ENCODE measurements around the gene CRMP1. TPM values are rescaled to one million over a fixed set of nuclear protein-coding genes. Genes with fewer than 3 reads are reported as not detected.

Gene CRMP1
- total RNA-seq, 2 donors from 2014 or later, result 1.3 to 1.6 TPM

- no peak for ATAC-seq
- no peak for DNase-seq
- no peaks in the 10 kb centered on the region for H3K9me3 ChIP-seq
- H3K4me3 ChIP-seq, result no peak overlapping the region
- intact Hi-C loops (cut with DNase I), result loop anchor here (10.0 kb wide), 1 partner anchor 761 kb away; the partner anchor contains the start of gene STK32B
- H3K36me3 ChIP-seq (replicated peaks in 1 of 2; ENCODE audit: insufficient read depth in 1 of 2, low read depth in 2 of 2), result no peaks in the 10 kb centered on the region
- TF ChIP-seq POLR2A (IDR thresholded peaks at IDR 0.05), result no peak
- TF ChIP-seq, protein P1, sequence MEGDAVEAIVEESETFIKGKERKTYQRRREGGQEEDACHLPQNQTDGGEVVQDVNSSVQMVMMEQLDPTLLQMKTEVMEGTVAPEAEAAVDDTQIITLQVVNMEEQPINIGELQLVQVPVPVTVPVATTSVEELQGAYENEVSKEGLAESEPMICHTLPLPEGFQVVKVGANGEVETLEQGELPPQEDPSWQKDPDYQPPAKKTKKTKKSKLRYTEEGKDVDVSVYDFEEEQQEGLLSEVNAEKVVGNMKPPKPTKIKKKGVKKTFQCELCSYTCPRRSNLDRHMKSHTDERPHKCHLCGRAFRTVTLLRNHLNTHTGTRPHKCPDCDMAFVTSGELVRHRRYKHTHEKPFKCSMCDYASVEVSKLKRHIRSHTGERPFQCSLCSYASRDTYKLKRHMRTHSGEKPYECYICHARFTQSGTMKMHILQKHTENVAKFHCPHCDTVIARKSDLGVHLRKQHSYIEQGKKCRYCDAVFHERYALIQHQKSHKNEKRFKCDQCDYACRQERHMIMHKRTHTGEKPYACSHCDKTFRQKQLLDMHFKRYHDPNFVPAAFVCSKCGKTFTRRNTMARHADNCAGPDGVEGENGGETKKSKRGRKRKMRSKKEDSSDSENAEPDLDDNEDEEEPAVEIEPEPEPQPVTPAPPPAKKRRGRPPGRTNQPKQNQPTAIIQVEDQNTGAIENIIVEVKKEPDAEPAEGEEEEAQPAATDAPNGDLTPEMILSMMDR (IDR thresholded peaks at IDR 0.05), result no peak
- WGBS, 2 donors, result 86% methylated on average over 8 of the region's 8 CpGs; no CpG with 5 or more reads in 1 of the 2 donors
- H3K27me3 ChIP-seq, result no peaks in the 10 kb centered on the region
- H3K27ac ChIP-seq, result no peak overlapping the region
- no peaks in the 10 kb centered on the region for H3K4me1 ChIP-seq
These were observed 76.8 kb downstream of the CRMP1 start for GRCh38 chr4:5816101-5816500.

DNA sequence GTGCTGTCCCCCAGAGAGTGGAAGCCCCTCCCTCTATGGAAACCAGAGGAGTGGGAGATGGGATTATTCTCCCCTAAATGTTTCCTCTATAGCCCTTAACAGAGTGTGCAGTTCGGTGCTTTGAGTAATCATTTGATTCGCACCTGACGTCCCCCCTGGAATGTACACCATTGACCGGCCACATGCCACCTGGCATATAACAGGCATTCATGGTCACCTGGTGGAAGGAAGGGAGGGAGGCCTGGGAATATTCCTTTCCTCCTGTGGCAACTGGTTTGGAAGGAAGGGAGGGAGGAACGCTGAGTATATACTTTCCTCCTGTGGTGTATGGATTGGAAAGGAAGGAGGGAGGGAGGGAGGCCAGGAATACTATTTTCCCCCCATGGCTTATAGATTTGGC lies 77.2 kb downstream of the CRMP1 start:
- DNase-seq (no peak), ATAC-seq (no peak)
- no peaks in the 10 kb centered on the region for H3K9me3 ChIP-seq
- no peaks in the 10 kb centered on the region for H3K36me3 ChIP-seq (replicated peaks in 1 of 2; ENCODE audit: insufficient read depth in 1 of 2, low read depth in 2 of 2)
- WGBS, 2 donors, result 83 to 86% methylated on average over 5 of the region's 5 CpGs
- intact Hi-C loops (cut with DNase I), result loop anchor here (10.0 kb wide), 1 partner anchor 761 kb away; the partner anchor contains the start of gene STK32B
- no peaks in the 10 kb centered on the region for H3K4me1 ChIP-seq
- TF ChIP-seq, protein P1 (IDR thresholded peaks at IDR 0.05), result no peak
- no peak for TF ChIP-seq POLR2A (IDR thresholded peaks at IDR 0.05)
- H3K27ac ChIP-seq, result no peak overlapping the region
- H3K27me3 ChIP-seq, result no peaks in the 10 kb centered on the region
- H3K4me3 ChIP-seq, result no peak overlapping the region

DNA sequence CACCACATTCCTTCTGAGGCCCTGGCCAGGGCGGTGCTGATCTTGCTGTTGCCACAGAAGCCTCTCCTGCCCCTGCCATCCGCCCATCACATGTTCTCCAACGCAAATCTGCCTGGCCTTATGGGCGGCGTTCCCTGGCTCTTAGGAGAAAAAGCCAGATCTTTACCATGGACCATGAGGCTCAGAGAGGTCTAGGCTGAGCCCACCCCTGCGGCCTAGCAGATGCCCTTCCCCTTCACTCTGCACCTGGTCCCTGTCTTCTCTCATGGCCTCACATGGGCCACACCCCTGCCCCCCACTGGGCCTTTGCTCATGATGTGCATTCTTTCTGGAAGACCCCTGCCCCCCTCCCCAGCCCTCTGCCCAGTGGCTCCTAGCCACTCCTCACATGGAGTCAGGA lies 78.5 kb downstream of the CRMP1 start:
- Histone ChIP-seq H3K4me1 (no peaks in the 10 kb centered on the region), H3K27me3 (no peaks in the 10 kb centered on the region), H3K36me3 (replicated peaks in 1 of 2; ENCODE audit: insufficient read depth in 1 of 2, low read depth in 2 of 2) (peaks cover 3 to 8% of the 10 kb centered on the region in 2 donors), H3K9me3 (no peaks in the 10 kb centered on the region), H3K27ac (no peak overlapping the region), H3K4me3 (no peak overlapping the region)
- DNase-seq (no peak), ATAC-seq (no peak)
- intact Hi-C loops (cut with DNase I), result loop anchor here (10.0 kb wide), 1 partner anchor 760 kb away; the partner anchor contains the start of gene STK32B
- 91 to 94% methylated on average over 6 of the region's 6 CpGs for WGBS, 2 donors
- TF ChIP-seq, protein P1 (IDR thresholded peaks at IDR 0.05), result no peak
- no peak for TF ChIP-seq POLR2A (IDR thresholded peaks at IDR 0.05)

DNA sequence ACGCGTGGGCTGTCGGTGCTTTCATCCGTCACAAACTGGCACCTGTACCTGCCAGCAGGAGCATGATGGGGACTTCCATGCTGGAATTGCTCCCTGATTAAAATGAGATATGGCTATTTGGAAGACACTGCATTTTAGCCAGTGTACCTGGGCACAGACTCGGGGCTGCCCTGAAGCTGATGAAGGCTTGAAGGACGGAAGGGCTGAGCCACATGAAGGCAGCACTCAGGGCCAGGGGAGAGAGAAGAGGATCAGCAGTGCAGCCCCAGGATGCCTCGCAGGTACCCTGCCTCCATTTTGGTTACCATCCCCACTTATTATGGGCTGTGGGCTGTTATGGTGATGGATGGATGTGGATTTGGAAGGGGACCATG lies 79.0 kb downstream of the CRMP1 start:
- Histone ChIP-seq H3K27ac (no peak overlapping the region), H3K27me3 (no peaks in the 10 kb centered on the region), H3K36me3 (replicated peaks in 1 of 2; ENCODE audit: insufficient read depth in 1 of 2, low read depth in 2 of 2) (peaks cover 6 to 8% of the 10 kb centered on the region in 2 donors), H3K9me3 (no peaks in the 10 kb centered on the region), H3K4me1 (no peaks in the 10 kb centered on the region), H3K4me3 (no peak overlapping the region)
- DNase-seq (no peak), ATAC-seq (no peak)
- WGBS, 2 donors, result 85 to 94% methylated on average over 7 of the region's 7 CpGs
- TF ChIP-seq, protein P1 (IDR thresholded peaks at IDR 0.05), result no peak
- no peak for TF ChIP-seq POLR2A (IDR thresholded peaks at IDR 0.05)
- intact Hi-C loops (cut with DNase I), result loop anchor here (10.0 kb wide), 1 partner anchor 759 kb away; the partner anchor contains the start of gene STK32B

Measured in body of pancreas (tissue), 4 donors.